Measurements from ENCODE around the gene LDLRAD4. TPM values are rescaled to one million over a fixed set of nuclear protein-coding genes. Genes with fewer than 3 reads are reported as not detected.

Gene LDLRAD4
- total RNA-seq, 1 donor from 2014 or later, result 24.7 TPM

DNA sequence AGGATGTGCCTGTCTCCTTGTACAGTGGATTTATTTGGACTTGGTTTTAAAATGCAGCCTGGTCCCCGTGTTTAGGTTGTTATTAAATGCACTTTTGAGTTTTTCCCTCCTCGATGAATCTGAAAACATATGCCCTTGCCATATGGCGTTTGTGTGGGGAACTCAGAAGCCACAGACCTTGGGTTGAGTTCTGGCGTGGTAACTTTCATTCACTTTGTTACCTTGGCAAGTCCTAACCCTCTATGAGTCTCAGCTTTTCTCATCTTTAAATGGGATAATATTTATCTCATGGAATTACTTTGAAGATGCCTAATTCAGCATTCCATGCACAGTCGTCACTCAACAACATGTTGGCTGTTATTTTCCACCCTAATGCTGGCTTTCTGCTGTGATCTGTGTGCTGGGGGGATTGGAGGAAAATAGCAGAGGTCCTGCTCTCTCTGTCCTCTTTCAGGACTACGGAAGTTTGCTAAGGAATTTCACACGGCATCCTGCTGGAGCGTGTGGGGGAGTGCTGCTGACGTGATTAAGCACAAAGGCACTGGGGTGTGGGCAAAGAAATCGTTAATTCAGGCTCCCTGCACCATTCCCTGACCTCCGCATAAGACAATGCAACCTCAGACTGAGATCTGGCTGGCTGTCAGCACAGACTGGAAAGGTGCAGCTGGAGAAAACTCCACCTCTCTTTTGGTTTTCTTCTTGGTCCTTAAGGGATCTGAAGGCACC lies 61.7 kb downstream of the LDLRAD4 start:
- intact Hi-C loops (cut with micrococcal nuclease), result no loop called here

DNA sequence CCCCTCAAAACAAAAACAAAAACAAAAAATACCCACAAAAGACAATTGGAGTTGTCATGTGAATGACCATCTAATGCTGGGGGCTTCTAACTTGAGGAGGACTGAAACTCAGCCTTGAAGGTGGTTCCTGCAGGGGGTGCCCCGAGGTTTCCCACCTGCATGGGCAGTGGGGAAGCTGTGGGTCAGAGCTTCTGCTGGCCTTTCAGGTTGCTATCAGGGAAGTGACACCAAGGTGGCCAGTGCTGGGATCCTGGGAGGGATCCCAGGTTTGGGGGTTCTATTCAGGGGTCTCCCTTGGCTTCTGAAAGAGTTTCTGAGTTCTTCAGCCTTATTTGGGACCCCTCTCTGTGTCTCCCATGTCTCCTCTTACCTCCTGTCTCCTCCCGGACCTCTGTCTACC lies 62.8 kb downstream of the LDLRAD4 start:
- intact Hi-C loops (cut with micrococcal nuclease), result no loop called here

DNA sequence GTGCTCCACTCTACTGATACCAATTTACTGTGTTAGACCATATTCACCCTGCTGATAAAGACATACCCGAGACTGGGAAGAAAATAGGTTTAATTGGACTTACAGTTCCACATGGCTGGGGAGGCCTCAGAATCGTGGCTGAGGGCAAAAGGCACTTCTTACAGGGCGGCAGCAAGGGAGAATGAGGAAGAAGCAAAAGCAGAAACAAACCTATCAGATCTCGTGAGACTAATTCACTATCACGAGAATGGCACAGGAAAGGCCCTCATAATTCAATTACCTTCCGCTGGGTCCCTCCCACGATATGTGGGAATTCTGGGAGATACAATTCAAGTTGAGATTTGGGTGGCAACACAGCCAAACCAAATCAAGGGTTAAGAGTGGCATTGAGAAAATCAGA lies 65.2 kb downstream of the LDLRAD4 start:
- intact Hi-C loops (cut with micrococcal nuclease), result loop anchor here (2.0 kb wide), 1 partner anchor 17 kb away; no protein-coding TSS in a partner anchor

DNA sequence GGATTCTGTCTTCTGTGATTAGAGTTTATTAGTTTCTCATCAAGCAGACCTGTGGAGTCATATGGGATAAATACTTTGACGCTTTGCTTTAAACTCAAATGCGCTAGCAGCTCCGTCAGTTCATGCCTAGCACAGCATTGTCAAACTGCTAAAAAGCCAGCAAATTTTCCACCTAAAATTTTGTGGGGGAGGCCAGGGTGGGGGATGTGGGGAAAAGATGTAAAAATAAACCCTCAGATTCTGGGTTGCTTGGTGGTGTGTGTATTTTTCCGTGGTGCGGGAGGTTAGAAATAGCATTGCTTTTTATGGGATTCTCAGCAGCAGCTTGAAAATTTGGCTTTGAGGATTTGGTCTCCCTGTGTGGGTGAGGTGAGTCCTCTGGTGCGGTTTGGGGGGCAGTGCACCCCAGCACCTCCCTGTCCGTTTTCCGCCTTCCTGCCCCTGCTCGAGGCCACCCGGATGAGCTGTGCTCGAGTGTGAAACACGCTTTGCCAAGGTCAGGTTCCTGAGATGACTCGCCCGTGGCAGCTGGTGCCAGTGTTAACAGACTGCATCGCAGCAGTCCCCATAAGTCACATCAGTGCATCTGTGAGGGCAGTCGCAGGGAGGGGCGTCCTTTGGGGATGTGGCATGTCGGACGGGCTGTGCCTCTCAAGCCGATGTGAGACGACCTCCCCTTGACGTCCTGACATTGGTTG lies 65.9 kb downstream of the LDLRAD4 start:
- intact Hi-C loops (cut with micrococcal nuclease), result no loop called here

DNA sequence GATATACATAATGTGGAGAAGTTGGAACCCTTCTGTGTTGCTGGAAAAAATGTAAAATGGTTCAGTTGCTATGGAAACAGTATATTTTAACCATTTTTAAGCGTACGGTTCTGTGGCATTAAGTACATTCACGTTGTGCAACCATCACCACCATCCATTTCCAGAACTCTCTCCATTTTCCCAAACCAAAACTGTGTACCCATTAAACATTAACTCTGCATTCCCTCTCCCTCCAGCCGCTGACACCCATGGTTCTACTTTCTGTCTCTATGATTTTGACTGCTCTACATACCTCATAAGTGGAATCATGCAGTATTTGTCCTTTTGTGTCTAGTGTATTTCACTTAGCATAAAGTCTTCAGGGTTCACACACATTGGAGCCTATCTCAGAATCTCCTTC lies 67.3 kb downstream of the LDLRAD4 start:
- intact Hi-C loops (cut with micrococcal nuclease), result no loop called here

DNA sequence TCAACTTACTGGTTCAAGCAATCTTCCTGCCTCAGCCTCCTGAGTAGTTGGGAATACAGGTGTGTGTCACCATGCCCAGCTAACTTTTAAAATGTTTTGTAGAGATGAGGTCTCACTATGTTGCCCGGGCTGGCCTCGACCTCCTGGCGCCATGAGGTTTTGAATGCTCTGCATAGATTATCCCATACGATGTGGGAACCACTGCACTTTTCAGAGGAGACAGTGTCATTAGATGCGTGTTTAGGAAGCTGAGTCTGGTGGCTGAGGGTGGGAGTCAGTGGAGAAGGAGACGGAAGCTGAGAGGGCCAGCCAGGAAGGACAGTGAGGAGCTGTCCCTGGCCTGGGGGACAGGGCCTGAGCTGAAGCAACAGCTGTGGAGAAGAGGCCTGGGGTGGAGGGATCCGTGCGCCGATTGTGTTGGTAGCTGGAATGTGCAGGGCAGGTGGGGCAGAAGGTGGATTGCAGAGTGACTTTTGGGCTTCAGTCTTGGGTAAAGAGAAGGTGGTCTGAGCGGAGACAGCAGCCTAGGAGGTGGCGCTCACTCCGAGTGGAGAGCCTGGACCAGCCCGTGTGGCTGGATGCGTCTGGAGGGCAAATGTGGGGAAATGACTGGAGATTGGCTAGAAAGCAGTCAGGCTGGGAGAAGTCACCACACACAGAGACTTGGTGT lies 68.0 kb downstream of the LDLRAD4 start:
- intact Hi-C loops (cut with micrococcal nuclease), result no loop called here

DNA sequence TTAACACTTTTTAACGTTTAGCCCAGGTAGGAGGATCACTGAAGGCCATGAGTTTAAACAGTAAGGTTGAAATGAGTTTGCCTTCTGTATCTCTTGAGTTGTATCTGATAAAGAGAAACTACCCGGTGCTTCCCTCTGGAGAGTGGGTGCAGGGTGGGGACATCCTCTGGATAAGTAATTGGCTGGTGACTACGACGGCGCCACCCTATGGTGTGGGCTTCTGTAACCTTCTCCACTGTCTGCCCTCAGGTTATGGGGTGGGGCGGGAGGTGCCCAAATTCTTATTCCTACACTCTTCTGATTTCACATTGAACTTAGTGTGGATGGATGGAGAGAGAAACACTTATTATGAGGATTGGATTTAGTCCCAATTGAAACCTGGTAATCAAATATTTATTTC lies 68.8 kb downstream of the LDLRAD4 start:
- intact Hi-C loops (cut with micrococcal nuclease), result no loop called here

DNA sequence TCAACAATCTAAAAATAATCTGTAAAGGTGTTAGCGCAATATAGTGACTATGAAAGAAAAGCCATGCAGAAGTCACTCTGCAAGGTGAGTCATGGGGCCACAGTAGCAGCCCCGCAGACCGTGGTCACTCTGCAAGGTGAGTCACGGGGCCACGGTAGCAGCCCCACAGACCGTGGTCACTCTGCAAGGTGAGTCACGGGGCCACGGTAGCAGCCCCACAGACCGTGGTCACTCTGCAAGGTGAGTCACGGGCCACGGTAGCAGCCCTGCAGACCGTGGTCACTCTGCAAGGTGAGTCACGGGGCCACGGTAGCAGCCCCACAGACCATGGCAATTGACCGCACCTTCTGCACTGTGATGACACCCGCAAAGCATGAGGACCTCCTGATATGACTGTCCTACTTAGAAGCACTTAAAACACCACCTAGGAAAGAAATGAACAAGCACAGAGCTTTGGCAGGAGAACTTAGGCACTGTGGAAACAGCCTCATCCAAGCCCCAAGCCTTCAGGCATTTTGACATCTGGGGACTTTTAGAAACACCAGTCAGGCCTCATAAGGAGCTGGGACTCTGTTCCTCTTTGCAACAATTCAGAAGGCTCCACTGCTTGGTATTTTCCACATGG lies 70.1 kb downstream of the LDLRAD4 start:
- intact Hi-C loops (cut with micrococcal nuclease), result no loop called here

DNA sequence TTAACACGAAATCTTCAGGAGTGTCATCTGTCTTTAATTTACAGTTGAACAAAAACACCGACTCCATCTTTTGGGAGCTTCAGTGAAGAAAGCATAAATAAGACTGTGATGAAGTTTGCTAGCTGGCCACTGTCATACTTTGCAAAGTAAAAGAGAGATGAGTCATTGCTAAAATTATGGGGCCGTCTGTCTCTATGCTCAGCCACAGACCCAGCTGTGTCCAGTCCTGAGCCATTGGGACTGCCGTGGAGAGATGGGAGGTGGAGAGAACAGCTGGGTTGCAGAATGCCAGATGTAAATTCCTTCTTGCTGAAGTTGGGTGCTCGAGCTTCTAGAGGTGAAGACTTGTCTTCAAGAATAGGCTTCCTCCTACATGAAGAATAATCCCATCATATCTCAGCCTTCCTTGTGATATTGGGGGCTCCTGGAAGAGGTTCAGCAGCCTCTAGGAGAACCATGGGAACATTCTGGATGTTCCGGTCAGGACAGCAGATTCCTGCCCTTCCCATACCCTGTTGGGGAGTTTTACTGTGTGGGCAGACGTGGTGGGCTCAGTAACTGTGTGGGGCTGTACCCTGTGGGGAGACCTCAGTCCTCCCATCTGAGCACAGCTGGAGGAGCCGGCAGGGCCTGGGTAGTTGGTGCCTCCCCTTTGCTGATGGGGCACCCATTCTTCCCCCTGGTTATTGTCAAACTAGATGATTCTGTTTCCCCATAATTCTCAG lies 71.1 kb downstream of the LDLRAD4 start:
- intact Hi-C loops (cut with micrococcal nuclease), result loop anchor here (1.0 to 5.0 kb wide), 3 partner anchors 7 to 72 kb away; partner anchors contain the start of gene LDLRAD4

DNA sequence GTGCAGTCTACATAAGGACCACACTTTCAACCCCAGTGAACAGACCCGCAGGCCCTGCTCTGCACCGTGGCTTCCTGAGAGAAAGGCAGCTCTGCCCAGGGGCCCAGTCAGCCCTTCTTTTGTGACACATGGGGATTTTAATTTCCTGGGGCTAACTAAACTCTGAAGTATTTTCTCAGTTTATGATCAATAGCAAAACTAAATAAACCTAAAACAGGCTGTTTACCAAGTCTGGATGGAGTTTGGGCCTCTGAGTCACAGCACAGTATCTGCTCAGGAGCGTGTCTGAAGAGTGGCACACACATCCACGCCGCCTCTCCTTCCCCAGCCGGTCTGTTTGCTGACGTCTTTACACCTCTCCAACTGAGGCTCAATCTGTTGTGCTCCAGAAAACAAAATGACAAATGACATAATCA lies 72.3 kb downstream of the LDLRAD4 start:
- intact Hi-C loops (cut with micrococcal nuclease), result loop anchor here (1.0 to 5.0 kb wide), 4 partner anchors 9 to 86 kb away; partner anchors contain the start of gene LDLRAD4

DNA sequence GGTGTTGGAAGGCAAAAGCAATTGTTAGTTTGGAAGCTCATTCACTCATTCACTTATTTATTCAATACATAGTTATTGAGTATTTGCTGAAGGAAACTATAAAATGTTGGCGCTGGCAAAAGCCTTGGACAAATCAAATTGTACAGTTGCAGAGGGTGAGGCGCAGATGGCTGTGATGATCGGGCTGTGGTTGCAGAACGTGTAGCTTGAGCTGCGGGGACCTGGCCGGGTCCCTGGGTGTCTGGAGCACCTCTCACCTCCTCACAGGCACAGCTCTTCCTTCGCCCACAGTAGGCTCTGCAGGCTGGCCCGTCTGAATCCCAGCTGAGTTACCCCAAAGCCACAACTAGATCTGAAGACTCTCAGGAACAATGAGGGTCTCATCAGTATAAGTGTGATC lies 72.7 kb downstream of the LDLRAD4 start:
- intact Hi-C loops (cut with micrococcal nuclease), result loop anchor here (1.0 to 5.0 kb wide), 3 partner anchors 24 to 86 kb away; partner anchors contain the start of gene LDLRAD4

DNA sequence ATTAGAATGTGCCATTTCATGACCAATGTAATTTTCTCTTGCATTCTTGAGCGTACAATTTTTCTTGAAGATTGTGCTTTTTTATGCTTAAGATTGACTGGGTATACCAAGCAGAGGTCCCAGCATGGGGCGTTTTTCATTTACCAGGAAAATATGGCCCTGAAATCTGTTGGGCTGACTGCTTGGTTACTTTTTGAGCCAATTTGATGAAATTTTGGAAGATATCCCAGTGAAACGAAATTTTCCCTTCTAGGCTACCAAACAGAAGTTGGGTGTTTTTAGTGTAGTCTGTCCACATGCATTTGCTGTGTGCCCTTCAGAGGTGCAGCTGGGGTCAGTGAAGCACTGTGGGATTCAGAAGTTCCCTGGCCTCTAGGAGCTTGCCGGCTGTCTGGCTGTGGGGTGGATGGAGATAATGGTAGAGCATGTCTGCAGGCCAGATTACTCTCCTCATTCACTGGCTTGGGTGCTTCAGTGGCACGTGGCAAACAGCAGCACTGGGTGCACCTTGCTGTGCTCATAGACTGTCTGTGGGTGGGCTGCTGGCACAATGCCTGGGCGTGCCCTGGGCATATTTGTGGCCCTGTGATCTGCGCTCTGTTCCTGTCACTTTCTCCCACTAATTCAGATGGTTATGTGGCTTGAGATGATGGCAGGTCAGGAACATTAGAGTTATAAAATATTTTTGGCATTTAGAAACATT lies 73.3 kb downstream of the LDLRAD4 start:
- intact Hi-C loops (cut with micrococcal nuclease), result loop anchor here (1.0 to 5.0 kb wide), 3 partner anchors 25 to 85 kb away; partner anchors contain the start of gene LDLRAD4

DNA sequence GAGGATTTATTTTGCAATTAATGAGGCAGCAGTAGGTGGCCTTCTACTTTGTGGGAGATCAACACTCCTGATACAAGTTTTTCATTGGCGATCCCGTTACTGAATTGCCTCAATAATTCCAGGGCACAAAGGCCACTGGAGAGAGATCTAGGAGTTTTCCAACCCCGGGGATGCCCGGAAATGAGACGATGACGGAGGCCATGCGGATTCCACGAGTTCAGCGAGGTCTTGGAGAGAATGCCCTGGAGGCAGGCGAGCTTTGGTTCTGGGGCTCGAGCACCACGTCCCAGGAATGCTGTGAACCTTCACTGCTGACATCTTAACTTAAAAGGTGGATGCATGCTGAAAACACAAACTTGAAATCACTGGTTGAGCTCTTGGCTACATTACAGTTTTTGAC lies 74.2 kb downstream of the LDLRAD4 start:
- intact Hi-C loops (cut with micrococcal nuclease), result loop anchor here (5.0 kb wide), 1 partner anchor 75 kb away; the partner anchor contains the start of gene LDLRAD4

DNA sequence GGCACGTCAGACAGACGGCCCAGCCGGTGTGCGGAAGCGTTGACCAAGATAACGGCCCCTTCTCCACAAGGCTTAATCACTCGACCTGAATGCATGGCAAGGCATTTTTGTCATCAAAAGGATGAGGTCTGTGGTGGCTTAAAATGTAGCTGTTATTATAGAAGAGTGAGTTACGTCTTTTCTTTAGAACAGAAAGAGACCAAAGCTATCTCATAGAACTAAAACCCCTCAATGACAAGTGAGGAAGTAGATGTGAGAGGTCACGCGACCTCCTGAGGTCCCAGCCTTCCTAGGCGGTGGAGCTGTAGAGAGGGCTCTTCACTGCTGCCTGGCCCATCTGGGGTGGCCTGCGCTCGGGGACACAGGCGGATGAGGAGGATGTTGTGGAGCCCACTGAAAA lies 75.7 kb downstream of the LDLRAD4 start:
- intact Hi-C loops (cut with micrococcal nuclease), result loop anchor here (5.0 kb wide), 1 partner anchor 77 kb away; the partner anchor contains the start of gene LDLRAD4

DNA sequence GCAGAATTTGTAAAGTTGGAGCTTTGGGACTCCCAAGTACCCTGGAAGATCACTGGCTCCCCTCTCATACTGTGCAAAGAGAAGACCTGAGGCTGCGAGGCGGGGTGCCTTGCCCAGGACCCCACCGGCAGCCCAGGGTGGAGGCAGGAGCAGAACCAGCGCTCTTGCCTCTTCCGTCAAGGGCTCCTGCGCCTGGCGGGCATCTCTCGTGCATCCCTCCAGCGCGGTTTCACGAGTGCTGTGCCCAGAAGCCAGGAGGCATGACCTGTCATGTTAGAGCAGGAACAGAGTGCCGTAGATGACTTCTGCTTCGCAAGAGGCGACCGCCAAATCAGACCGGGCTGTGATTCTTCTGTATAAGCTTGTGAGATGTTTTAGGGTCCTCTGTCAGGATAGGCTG lies 77.3 kb downstream of the LDLRAD4 start:
- intact Hi-C loops (cut with micrococcal nuclease), result no loop called here

DNA sequence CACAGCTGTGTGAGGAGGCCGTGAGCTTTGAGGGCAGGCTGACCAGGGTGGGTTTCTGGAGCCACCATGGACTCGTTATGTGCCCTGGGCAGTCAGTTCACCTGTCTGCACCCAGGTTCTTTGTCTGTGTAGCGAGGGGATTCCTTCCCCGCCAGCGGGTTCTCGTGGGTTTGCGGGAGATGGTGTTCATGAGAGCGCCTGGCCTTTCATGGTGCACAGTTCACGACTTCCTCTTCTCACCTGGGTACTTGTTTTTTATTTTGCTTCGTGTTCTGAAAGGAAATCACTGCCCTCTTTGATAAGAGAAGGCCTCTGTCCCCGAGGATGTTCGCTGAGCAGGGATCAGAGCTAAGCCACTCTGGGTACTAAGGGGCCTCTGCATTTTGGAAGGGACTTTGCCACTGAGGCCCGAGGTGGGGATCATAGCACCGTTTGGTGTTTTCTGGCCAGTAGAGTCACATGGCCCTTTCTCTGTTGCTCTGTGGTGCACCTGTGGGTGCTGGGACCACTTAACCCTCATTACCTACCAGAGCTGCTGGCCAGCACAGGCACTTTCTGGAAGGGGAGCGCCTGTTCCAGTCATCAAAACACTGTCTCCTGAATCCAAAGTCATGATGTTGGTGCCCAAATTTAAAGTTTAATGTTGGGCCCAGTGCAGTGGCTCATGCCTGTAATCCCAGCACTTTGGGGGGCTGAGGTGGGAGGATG lies 78.5 kb downstream of the LDLRAD4 start:
- intact Hi-C loops (cut with micrococcal nuclease), result no loop called here

DNA sequence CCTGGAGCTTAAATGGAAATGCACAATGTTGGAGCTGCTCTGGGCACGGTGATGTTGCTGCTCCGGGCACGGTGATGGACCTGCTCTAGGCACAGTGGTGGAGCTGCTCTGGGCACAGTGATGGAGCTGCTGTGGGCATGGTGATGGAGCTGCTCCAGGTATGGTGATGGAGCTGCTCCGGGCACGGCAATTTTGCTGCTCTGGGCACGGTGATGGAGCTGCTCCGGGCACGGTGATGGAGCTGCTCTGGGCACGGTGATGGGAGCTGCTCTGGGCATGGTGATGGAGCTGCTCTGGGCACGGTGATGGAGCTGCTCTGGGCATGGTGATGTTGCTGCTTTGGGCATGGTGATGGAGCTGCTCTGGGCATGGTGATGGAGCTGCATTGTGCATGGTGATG lies 79.7 kb downstream of the LDLRAD4 start:
- intact Hi-C loops (cut with micrococcal nuclease), result no loop called here

DNA sequence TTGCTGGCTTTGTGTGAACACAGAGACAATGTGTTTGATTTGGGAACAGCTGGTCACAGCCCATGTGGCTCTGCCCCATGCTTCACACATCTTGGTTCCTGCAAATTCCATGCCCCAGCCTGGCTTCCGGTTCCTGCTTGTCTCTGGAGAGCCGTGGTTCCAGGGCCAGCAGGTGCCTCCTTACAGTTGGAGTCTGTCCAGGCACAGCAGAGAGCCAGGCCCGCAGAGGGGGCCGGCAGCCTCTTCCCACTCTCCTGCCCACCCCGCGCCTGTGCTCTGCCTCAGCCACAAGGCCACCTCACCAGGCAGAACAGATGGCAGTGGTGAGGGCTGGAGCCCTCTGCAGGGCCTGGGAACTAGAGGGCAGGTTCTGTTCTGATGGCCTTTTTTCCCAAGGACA lies 81.5 kb downstream of the LDLRAD4 start:
- intact Hi-C loops (cut with micrococcal nuclease), result no loop called here

DNA sequence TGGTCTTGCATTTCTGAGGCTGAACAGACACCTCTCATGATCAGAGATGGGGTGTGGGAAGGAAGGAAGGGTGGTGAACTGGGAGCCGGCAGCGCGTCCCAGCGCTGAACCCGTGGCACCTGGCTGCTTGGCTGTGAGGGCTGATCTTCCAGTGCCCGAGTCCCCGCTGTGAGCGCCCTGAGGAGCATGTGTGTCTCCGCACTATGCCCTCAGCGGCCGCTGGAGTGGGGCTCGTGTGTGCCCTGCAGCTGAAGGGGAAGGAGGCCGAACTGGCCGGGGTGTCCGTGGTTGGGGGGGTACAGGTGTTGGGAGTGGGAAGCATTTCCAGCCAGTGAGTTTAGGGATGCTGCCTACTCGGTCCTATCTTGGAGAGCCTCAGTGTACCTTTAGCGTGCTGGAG lies 82.2 kb downstream of the LDLRAD4 start:
- intact Hi-C loops (cut with micrococcal nuclease), result no loop called here
